Measurements from ENCODE around the gene ABT1. TPM values are rescaled to one million over a fixed set of nuclear protein-coding genes. Genes with fewer than 3 reads are reported as not detected.

Gene ABT1
- total and polyA plus RNA-seq, 9 donors = 10.6 to 13.6 (median 11.2) TPM

GRCh38 chr6:26571592-26572296 lies 25.0 kb upstream of the ABT1 start:
- peak; percentile 90 for DNase-seq
- Histone ChIP-seq H3K4me1 (ENCODE audit: control insufficient read depth, insufficient read depth, low read length) (peaks cover 14% of the 10 kb centered on the region), H3K9me3 (replicated peaks; ENCODE audit: control insufficient read depth, low read depth, low read length) (no peaks in the 10 kb centered on the region), H3K27me3 (ENCODE audit: control insufficient read depth, insufficient read depth, low read length) (peaks cover 25% of the 10 kb centered on the region), H3K4me3 (ENCODE audit: low read length) (peak overlapping the region; percentile 45), H3K27ac (ENCODE audit: low read length) (peak overlapping the region; percentile 76), H3K36me3 (ENCODE audit: control insufficient read depth, insufficient read depth, low read length) (no peaks in the 10 kb centered on the region)
- WGBS (ENCODE audit: insufficient coverage) = 12% methylated on average over 13 of the region's 24 CpGs

GRCh38 chr6:26575494-26575939 lies 21.2 kb upstream of the ABT1 start:
- Histone ChIP-seq H3K27me3 (ENCODE audit: control insufficient read depth, insufficient read depth, low read length) (peaks cover 38% of the 10 kb centered on the region), H3K4me1 (ENCODE audit: control insufficient read depth, insufficient read depth, low read length) (peaks cover 18% of the 10 kb centered on the region), H3K36me3 (ENCODE audit: control insufficient read depth, insufficient read depth, low read length) (no peaks in the 10 kb centered on the region), H3K9me3 (replicated peaks; ENCODE audit: control insufficient read depth, low read depth, low read length) (peaks cover 3% of the 10 kb centered on the region), H3K4me3 (ENCODE audit: low read length) (no peak overlapping the region), H3K27ac (ENCODE audit: low read length) (no peak overlapping the region)
- WGBS (ENCODE audit: insufficient coverage) = 57% methylated on average over 6 of the region's 10 CpGs
- DNase-seq = no peak

- no peak overlapping the region for H3K27ac ChIP-seq (ENCODE audit: low read length)
- H3K4me1 ChIP-seq (ENCODE audit: control insufficient read depth, insufficient read depth, low read length) = peaks cover 18% of the 10 kb centered on the region
- 67% methylated on average over 4 of the region's 7 CpGs for WGBS (ENCODE audit: insufficient coverage)
- H3K27me3 ChIP-seq (ENCODE audit: control insufficient read depth, insufficient read depth, low read length) = peaks cover 38% of the 10 kb centered on the region
- DNase-seq = no peak
- no peak overlapping the region for H3K4me3 ChIP-seq (ENCODE audit: low read length)
- H3K9me3 ChIP-seq (replicated peaks; ENCODE audit: control insufficient read depth, low read depth, low read length) = peaks cover 3% of the 10 kb centered on the region
- no peaks in the 10 kb centered on the region for H3K36me3 ChIP-seq (ENCODE audit: control insufficient read depth, insufficient read depth, low read length)
Observed at GRCh38 chr6:26576407-26576843, 20.3 kb upstream of the ABT1 start.

GRCh38 chr6:26576929-26577719 lies 19.6 kb upstream of the ABT1 start:
- Histone ChIP-seq H3K27me3 (ENCODE audit: control insufficient read depth, insufficient read depth, low read length) (peaks cover 38% of the 10 kb centered on the region), H3K9me3 (replicated peaks; ENCODE audit: control insufficient read depth, low read depth, low read length) (peaks cover 3% of the 10 kb centered on the region), H3K36me3 (ENCODE audit: control insufficient read depth, insufficient read depth, low read length) (no peaks in the 10 kb centered on the region), H3K27ac (ENCODE audit: low read length) (no peak overlapping the region), H3K4me3 (ENCODE audit: low read length) (peak overlapping the region; percentile 13), H3K4me1 (ENCODE audit: control insufficient read depth, insufficient read depth, low read length) (peaks cover 14% of the 10 kb centered on the region)
- peak; percentile 69 for DNase-seq
- WGBS (ENCODE audit: insufficient coverage) = 6% methylated on average over 10 of the region's 31 CpGs

- peaks cover 41% of the 10 kb centered on the region for H3K27me3 ChIP-seq (ENCODE audit: control insufficient read depth, insufficient read depth, low read length)
- peaks cover 9% of the 10 kb centered on the region for H3K4me1 ChIP-seq (ENCODE audit: control insufficient read depth, insufficient read depth, low read length)
- no peak for DNase-seq
- 18% methylated on average over 8 of the region's 17 CpGs for WGBS (ENCODE audit: insufficient coverage)
- H3K27ac ChIP-seq (ENCODE audit: low read length) = no peak overlapping the region
- H3K4me3 ChIP-seq (ENCODE audit: low read length) = peak overlapping the region; percentile 13
- peaks cover 3% of the 10 kb centered on the region for H3K9me3 ChIP-seq (replicated peaks; ENCODE audit: control insufficient read depth, low read depth, low read length)
- no peaks in the 10 kb centered on the region for H3K36me3 ChIP-seq (ENCODE audit: control insufficient read depth, insufficient read depth, low read length)
Observed at GRCh38 chr6:26577720-26578072, 19.1 kb upstream of the ABT1 start.

- no peak for DNase-seq
- no CpG with 5 or more reads among the region's 6 CpGs for WGBS (ENCODE audit: insufficient coverage)
- peaks cover 44% of the 10 kb centered on the region for H3K27me3 ChIP-seq (ENCODE audit: control insufficient read depth, insufficient read depth, low read length)
- H3K27ac ChIP-seq (ENCODE audit: low read length) = no peak overlapping the region
- H3K4me3 ChIP-seq (ENCODE audit: low read length) = no peak overlapping the region
- H3K36me3 ChIP-seq (ENCODE audit: control insufficient read depth, insufficient read depth, low read length) = no peaks in the 10 kb centered on the region
- peaks cover 9% of the 10 kb centered on the region for H3K4me1 ChIP-seq (ENCODE audit: control insufficient read depth, insufficient read depth, low read length)
- H3K9me3 ChIP-seq (replicated peaks; ENCODE audit: control insufficient read depth, low read depth, low read length) = peaks cover 3% of the 10 kb centered on the region
Observed at GRCh38 chr6:26578279-26578678, 18.5 kb upstream of the ABT1 start.

GRCh38 chr6:26578741-26579140 lies 18.0 kb upstream of the ABT1 start:
- DNase-seq = no peak
- peaks cover 9% of the 10 kb centered on the region for H3K4me1 ChIP-seq (ENCODE audit: control insufficient read depth, insufficient read depth, low read length)
- H3K27ac ChIP-seq (ENCODE audit: low read length) = no peak overlapping the region
- H3K9me3 ChIP-seq (replicated peaks; ENCODE audit: control insufficient read depth, low read depth, low read length) = peaks cover 3% of the 10 kb centered on the region
- no peak overlapping the region for H3K4me3 ChIP-seq (ENCODE audit: low read length)
- no peaks in the 10 kb centered on the region for H3K36me3 ChIP-seq (ENCODE audit: control insufficient read depth, insufficient read depth, low read length)
- H3K27me3 ChIP-seq (ENCODE audit: control insufficient read depth, insufficient read depth, low read length) = peaks cover 44% of the 10 kb centered on the region
- WGBS (ENCODE audit: insufficient coverage) = no CpG with 5 or more reads among the region's 1 CpG

GRCh38 chr6:26581164-26581915 lies 15.4 kb upstream of the ABT1 start:
- WGBS (ENCODE audit: insufficient coverage) = 62% methylated on average over 2 of the region's 4 CpGs
- DNase-seq = no peak
- H3K27me3 ChIP-seq (ENCODE audit: control insufficient read depth, insufficient read depth, low read length) = peaks cover 35% of the 10 kb centered on the region

GRCh38 chr6:26588965-26589364 lies 7.8 kb upstream of the ABT1 start:
- no peak for DNase-seq
- H3K4me1 ChIP-seq (ENCODE audit: control insufficient read depth, insufficient read depth, low read length) = no peaks in the 10 kb centered on the region
- 97% methylated on average over 6 of the region's 21 CpGs for WGBS (ENCODE audit: insufficient coverage)
- H3K36me3 ChIP-seq (ENCODE audit: control insufficient read depth, insufficient read depth, low read length) = no peaks in the 10 kb centered on the region
- peaks cover 26% of the 10 kb centered on the region for H3K27me3 ChIP-seq (ENCODE audit: control insufficient read depth, insufficient read depth, low read length)
- H3K27ac ChIP-seq (ENCODE audit: low read length) = no peak overlapping the region
- no peak overlapping the region for H3K4me3 ChIP-seq (ENCODE audit: low read length)
- H3K9me3 ChIP-seq (replicated peaks; ENCODE audit: control insufficient read depth, low read depth, low read length) = no peaks in the 10 kb centered on the region

More at GRCh38 chr6:26581164-26581915, 15.4 kb upstream of the ABT1 start:
- Histone ChIP-seq H3K36me3 (ENCODE audit: control insufficient read depth, insufficient read depth, low read length) (no peaks in the 10 kb centered on the region), H3K4me3 (ENCODE audit: low read length) (no peak overlapping the region), H3K4me1 (ENCODE audit: control insufficient read depth, insufficient read depth, low read length) (peaks cover 9% of the 10 kb centered on the region), H3K27ac (ENCODE audit: low read length) (no peak overlapping the region), H3K9me3 (replicated peaks; ENCODE audit: control insufficient read depth, low read depth, low read length) (peaks cover 3% of the 10 kb centered on the region)

GRCh38 chr6:26592649-26593048 lies 4.1 kb upstream of the ABT1 start:
- Histone ChIP-seq H3K36me3 (ENCODE audit: control insufficient read depth, insufficient read depth, low read length) (no peaks in the 10 kb centered on the region), H3K27ac (ENCODE audit: low read length) (no peak overlapping the region), H3K4me3 (ENCODE audit: low read length) (no peak overlapping the region), H3K27me3 (ENCODE audit: control insufficient read depth, insufficient read depth, low read length) (peaks cover 21% of the 10 kb centered on the region), H3K4me1 (ENCODE audit: control insufficient read depth, insufficient read depth, low read length) (peaks cover 7% of the 10 kb centered on the region), H3K9me3 (replicated peaks; ENCODE audit: control insufficient read depth, low read depth, low read length) (no peaks in the 10 kb centered on the region)
- no CpG with 5 or more reads among the region's 4 CpGs for WGBS (ENCODE audit: insufficient coverage)
- no peak for DNase-seq

All from muscle of leg (tissue), 11 donors.